ENCODE results near the gene ENGASE. TPM values are rescaled to one million over a fixed set of nuclear protein-coding genes. Genes with fewer than 3 reads are reported as not detected.
A peak's percentile ranks its signal among the peaks of the same experiment; 100 is the strongest.

Gene ENGASE
- total and polyA plus RNA-seq, 7 donors: 7.5 to 80.8 (median 26.7) TPM

DNA sequence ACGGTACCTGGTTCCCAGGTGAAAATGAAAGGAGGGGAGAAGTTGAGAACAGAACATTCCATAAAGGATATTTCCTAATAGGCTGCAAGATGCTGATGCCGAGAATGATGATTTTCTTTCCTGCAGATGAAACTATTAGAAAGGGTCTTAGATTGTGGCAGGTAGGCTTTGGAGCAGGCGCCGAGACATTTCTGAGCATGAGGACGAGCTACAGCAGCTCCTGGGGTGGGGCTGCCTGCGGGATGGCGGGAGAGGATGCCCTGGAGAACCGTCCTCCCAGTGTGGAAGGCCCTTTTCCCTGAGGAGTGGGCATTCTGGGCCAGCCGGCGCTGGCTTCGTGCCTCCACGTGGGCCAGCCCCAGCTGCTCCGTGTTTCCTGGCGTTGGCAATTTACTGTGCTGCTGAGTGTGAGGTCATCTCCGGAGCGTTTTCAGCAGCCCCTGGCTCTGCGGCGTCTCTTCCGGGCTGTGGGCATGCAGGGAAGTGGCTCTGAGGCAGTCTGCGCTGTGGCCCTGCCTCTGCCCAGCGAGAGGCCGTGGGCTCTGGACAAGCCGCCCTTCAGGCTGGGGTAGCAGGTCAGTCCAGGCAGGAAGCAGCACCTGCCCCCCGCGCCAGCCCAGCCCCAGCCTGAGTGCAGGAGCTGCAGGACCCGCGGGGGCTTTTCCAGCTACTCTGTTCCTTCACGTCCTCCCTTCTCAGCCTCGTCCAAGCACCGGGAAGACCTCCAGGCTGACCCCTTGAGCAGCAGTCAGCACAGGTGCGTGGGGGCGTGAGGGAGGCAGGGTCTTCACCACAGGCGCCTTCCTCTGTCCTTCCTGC, 12.2 kb downstream of the ENGASE start:
- H3K27me3 ChIP-seq (ENCODE audit: insufficient read depth in 3 of 3, low read length in 2 of 3): peaks cover 0 to 12% (median 0%) of the 10 kb centered on the region in 3 donors
- ATAC-seq (no peak), DNase-seq (peak in 1 of 2 donors; percentile 45)
- H3K4me3 ChIP-seq: no peak overlapping the region
- peaks cover 10% of the 10 kb centered on the region for H3K4me1 ChIP-seq
- intact Hi-C loops (cut with DNase I): loop anchor here (1.0 to 5.0 kb wide), 3 partner anchors 22 to 306 kb away; no protein-coding TSS in a partner anchor
- TF ChIP-seq, protein P1, sequence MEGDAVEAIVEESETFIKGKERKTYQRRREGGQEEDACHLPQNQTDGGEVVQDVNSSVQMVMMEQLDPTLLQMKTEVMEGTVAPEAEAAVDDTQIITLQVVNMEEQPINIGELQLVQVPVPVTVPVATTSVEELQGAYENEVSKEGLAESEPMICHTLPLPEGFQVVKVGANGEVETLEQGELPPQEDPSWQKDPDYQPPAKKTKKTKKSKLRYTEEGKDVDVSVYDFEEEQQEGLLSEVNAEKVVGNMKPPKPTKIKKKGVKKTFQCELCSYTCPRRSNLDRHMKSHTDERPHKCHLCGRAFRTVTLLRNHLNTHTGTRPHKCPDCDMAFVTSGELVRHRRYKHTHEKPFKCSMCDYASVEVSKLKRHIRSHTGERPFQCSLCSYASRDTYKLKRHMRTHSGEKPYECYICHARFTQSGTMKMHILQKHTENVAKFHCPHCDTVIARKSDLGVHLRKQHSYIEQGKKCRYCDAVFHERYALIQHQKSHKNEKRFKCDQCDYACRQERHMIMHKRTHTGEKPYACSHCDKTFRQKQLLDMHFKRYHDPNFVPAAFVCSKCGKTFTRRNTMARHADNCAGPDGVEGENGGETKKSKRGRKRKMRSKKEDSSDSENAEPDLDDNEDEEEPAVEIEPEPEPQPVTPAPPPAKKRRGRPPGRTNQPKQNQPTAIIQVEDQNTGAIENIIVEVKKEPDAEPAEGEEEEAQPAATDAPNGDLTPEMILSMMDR (IDR thresholded peaks at IDR 0.05): no peak
- H3K9me3 ChIP-seq: no peaks in the 10 kb centered on the region
- H3K27ac ChIP-seq: no peak overlapping the region
- 63 to 79% (median 69%) methylated on average over 32 to 33 of the region's 33 CpGs for WGBS, 3 donors
- peaks cover 13 to 55% of the 10 kb centered on the region in 2 donors for H3K36me3 ChIP-seq (ENCODE audit: insufficient read depth in 1 of 2, low read depth in 1 of 2)

DNA sequence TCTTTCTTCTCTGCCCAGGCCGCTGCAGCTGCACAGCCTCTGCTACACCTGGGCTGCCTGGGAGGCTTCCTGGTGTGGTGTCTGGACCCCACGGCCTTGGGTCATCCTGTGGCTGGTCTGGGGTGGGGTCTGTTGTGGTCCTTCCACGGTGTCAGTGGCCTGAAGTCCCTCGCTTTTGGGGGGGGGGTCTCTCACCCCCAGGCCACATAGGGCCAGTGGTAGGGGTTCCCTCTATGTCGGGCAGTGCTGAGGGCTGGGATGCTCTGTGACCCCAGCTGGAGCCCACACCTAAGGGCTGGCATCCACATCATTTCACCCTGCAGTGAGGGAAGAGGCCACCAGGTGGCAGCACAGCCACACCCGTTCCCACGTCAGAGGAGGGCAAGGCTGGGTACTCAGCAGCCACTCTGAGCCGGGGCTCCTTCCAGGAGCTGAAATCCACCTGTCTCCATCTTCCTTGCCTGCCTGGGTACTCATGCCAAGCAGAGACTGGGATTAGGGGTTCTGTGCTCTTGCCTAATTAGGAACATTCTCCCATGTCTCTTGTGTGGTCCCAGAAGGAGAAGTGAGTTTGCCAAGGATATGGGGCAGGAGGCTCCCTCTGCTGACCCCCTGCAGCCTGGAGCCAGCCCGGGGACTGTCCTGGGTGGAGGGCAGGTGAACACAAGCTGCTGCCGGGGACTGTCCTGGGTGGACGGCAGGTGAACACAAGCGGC, 13.0 kb downstream of the ENGASE start:
- Histone ChIP-seq H3K9me3 (no peaks in the 10 kb centered on the region), H3K4me1 (peaks cover 5% of the 10 kb centered on the region), H3K27ac (no peak overlapping the region), H3K36me3 (ENCODE audit: insufficient read depth in 1 of 2, low read depth in 1 of 2) (peaks cover 13 to 48% of the 10 kb centered on the region in 2 donors), H3K27me3 (ENCODE audit: insufficient read depth in 3 of 3, low read length in 2 of 3) (peaks cover 0 to 20% (median 0%) of the 10 kb centered on the region in 3 donors), H3K4me3 (no peak overlapping the region)
- TF ChIP-seq, protein P1 (IDR thresholded peaks at IDR 0.05): peak; percentile 92
- intact Hi-C loops (cut with DNase I): loop anchor here (1.0 to 5.0 kb wide), 3 partner anchors 22 to 306 kb away; no protein-coding TSS in a partner anchor
- DNase-seq (peak; percentile 65 to 88), ATAC-seq (peak; percentile 62 to 79 (median 74))
- WGBS, 3 donors: 42 to 47% (median 43%) methylated on average over 12 of the region's 12 CpGs

DNA sequence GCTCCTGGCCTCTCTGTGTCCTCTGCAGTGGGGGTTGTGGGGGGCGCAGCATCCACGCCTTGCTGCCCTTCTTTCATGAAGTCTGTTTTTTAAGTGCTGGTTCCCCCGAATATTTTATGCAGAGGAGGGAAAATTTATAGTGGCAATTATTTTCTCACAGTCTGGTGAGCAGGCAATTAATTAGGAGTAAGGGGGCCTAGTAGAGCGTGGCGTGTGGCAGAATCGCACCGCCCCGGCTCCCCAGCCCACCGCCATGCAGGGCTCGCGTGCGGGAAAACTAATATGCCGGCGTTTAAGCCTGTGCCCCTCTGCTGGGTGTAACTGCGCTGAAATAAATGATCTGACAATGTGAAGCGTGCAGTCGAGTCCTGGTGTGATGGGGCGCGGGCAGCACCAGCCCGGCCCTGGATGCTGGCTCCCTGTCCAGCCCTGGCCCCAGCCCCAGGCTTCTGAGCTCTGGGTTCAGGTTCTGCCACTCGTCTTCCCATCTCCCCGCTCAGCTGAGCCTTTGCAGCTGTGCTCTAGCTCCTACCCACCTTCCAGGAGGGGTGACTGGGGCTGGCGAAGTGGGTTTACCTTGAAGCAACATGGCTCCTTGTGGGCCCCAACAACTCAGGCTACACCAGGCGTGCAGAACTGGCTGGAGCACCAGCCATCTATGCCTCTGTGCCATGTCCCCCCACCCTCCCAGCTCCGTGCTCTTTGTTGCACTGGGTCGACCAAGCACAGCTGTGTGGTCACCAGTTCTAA, 13.8 kb downstream of the ENGASE start:
- Histone ChIP-seq H3K4me1 (peaks cover 5% of the 10 kb centered on the region), H3K36me3 (ENCODE audit: insufficient read depth in 1 of 2, low read depth in 1 of 2) (peaks cover 8 to 39% of the 10 kb centered on the region in 2 donors), H3K27ac (no peak overlapping the region), H3K27me3 (ENCODE audit: insufficient read depth in 3 of 3, low read length in 2 of 3) (peaks cover 0 to 27% (median 0%) of the 10 kb centered on the region in 3 donors), H3K9me3 (no peaks in the 10 kb centered on the region), H3K4me3 (no peak overlapping the region)
- intact Hi-C loops (cut with DNase I): loop anchor here in 1 of 2 donors (5.0 kb wide), 1 partner anchor 304 kb away; no protein-coding TSS in a partner anchor
- DNase-seq (peak in 1 of 2 donors; percentile 42), ATAC-seq (no peak)
- 89 to 94% (median 93%) methylated on average over 26 of the region's 26 CpGs for WGBS, 3 donors
- TF ChIP-seq, protein P1 (IDR thresholded peaks at IDR 0.05): no peak

DNA sequence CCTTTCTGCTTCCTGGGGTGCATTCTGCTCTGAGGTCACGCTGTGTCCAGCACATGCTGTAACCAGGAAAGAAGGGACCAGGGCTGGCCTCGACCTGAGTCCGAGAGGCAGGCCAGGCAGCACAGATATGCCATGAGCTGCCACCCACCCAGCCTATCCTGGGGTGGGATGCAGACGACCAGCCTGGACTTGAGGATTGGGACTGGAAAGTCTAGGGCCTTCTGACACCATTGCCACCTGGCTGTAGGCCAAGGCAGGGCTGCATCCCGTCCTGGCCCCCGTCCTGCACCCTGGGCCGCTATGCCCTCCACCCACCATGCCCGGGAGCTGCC, 14.3 kb downstream of the ENGASE start:
- no peaks in the 10 kb centered on the region for H3K9me3 ChIP-seq
- peaks cover 0 to 30% (median 4%) of the 10 kb centered on the region in 3 donors for H3K27me3 ChIP-seq (ENCODE audit: insufficient read depth in 3 of 3, low read length in 2 of 3)
- 54 to 75% (median 62%) methylated on average over 8 of the region's 8 CpGs for WGBS, 3 donors
- ATAC-seq (no peak), DNase-seq (peak in 1 of 2 donors; percentile 40)
- intact Hi-C loops (cut with DNase I): loop anchor here in 1 of 2 donors (5.0 kb wide), 1 partner anchor 303 kb away; no protein-coding TSS in a partner anchor
- H3K4me3 ChIP-seq: no peak overlapping the region
- peaks cover 5% of the 10 kb centered on the region for H3K4me1 ChIP-seq
- TF ChIP-seq, protein P1 (IDR thresholded peaks at IDR 0.05): no peak
- peaks cover 6 to 35% of the 10 kb centered on the region in 2 donors for H3K36me3 ChIP-seq (ENCODE audit: insufficient read depth in 1 of 2, low read depth in 1 of 2)
- no peak overlapping the region for H3K27ac ChIP-seq

Data from psoas muscle (tissue), 8 donors.